ENCODE data around the gene MRM2.

MRM2 gene

GRCh38 chr7:2241580-2242540 lies at the start of gene MRM2, which contains the start of gene NUDT1:
TSS of gene MRM2 (minus strand) at chr7:2242205. CDS start at chr7:2242169, 36 bp downstream.
TSS of gene NUDT1 (plus strand) at chr7:2242226. CDS start at chr7:2244575, 2,349 bp downstream.
- Mint-ChIP-seq H3K27ac (peak within 1 kb of the TSS; percentile 97), H3K4me1 (peaks cover 23% of the 10 kb centered on the region), H3K27me3 (no peaks in the 10 kb centered on the region), H3K9me3 (peaks cover 1% of the 10 kb centered on the region), H3K4me3 (peak within 1 kb of the TSS; percentile 91), H3K36me3 (peaks cover 4% of the 10 kb centered on the region)
- ATAC-seq (ENCODE audit: low read depth) (no peak), DNase-seq (ENCODE audit: low spot score in 2 of 2) (peak in 1 of 2 donors; percentile 51)

GRCh38 chr7:2290877-2291276 lies 48.9 kb upstream of the MRM2 start:
- Mint-ChIP-seq H3K27me3 (no peaks in the 10 kb centered on the region), H3K36me3 (peaks cover 5% of the 10 kb centered on the region), H3K9me3 (no peaks in the 10 kb centered on the region), H3K27ac (peak overlapping the region; percentile 41), H3K4me3 (no peak overlapping the region), H3K4me1 (peaks cover 26% of the 10 kb centered on the region)
- ATAC-seq (ENCODE audit: low read depth): no peak
- DNase-seq (ENCODE audit: low spot score in 2 of 2): no peak

GRCh38 chr7:2289621-2290020 lies 47.6 kb upstream of the MRM2 start:
- DNase-seq (ENCODE audit: low spot score in 2 of 2) (no peak), ATAC-seq (ENCODE audit: low read depth) (no peak)
- no peaks in the 10 kb centered on the region for H3K9me3 Mint-ChIP-seq
- H3K36me3 Mint-ChIP-seq: peaks cover 5% of the 10 kb centered on the region
- H3K27me3 Mint-ChIP-seq: no peaks in the 10 kb centered on the region
- peaks cover 25% of the 10 kb centered on the region for H3K4me1 Mint-ChIP-seq
- peak overlapping the region; percentile 93 for H3K27ac Mint-ChIP-seq
- H3K4me3 Mint-ChIP-seq: peak overlapping the region; percentile 7

GRCh38 chr7:2289111-2289586 lies 47.1 kb upstream of the MRM2 start:
- Mint-ChIP-seq H3K27me3 (no peaks in the 10 kb centered on the region), H3K36me3 (peaks cover 5% of the 10 kb centered on the region), H3K9me3 (no peaks in the 10 kb centered on the region), H3K27ac (peak overlapping the region; percentile 93), H3K4me1 (peaks cover 25% of the 10 kb centered on the region), H3K4me3 (peak overlapping the region; percentile 7)
- ATAC-seq (ENCODE audit: low read depth) (no peak), DNase-seq (ENCODE audit: low spot score in 2 of 2) (no peak)

- DNase-seq (ENCODE audit: low spot score in 2 of 2) (peak; percentile 53 to 64), ATAC-seq (ENCODE audit: low read depth) (peak; percentile 87)
- peak overlapping the region; percentile 93 for H3K27ac Mint-ChIP-seq
- H3K36me3 Mint-ChIP-seq: peaks cover 5% of the 10 kb centered on the region
- H3K27me3 Mint-ChIP-seq: no peaks in the 10 kb centered on the region
- peaks cover 25% of the 10 kb centered on the region for H3K4me1 Mint-ChIP-seq
- H3K9me3 Mint-ChIP-seq: no peaks in the 10 kb centered on the region
- H3K4me3 Mint-ChIP-seq: peak overlapping the region; percentile 52
These were observed 46.5 kb upstream of the MRM2 start for GRCh38 chr7:2288503-2288902.

- no peaks in the 10 kb centered on the region for H3K9me3 Mint-ChIP-seq
- peaks cover 25% of the 10 kb centered on the region for H3K4me1 Mint-ChIP-seq
- H3K4me3 Mint-ChIP-seq: peak overlapping the region; percentile 24
- ATAC-seq (ENCODE audit: low read depth): peak; percentile 45
- peak overlapping the region; percentile 93 for H3K27ac Mint-ChIP-seq
- H3K36me3 Mint-ChIP-seq: peaks cover 5% of the 10 kb centered on the region
- no peaks in the 10 kb centered on the region for H3K27me3 Mint-ChIP-seq
- no peak for DNase-seq (ENCODE audit: low spot score in 2 of 2)
These were observed 45.7 kb upstream of the MRM2 start for GRCh38 chr7:2287745-2288144.

GRCh38 chr7:2283074-2283473 lies 41.1 kb upstream of the MRM2 start:
- no peaks in the 10 kb centered on the region for H3K27me3 Mint-ChIP-seq
- ATAC-seq (ENCODE audit: low read depth) (no peak), DNase-seq (ENCODE audit: low spot score in 2 of 2) (no peak)
- no peaks in the 10 kb centered on the region for H3K9me3 Mint-ChIP-seq
- H3K4me1 Mint-ChIP-seq: peaks cover 25% of the 10 kb centered on the region
- H3K27ac Mint-ChIP-seq: no peak overlapping the region
- H3K4me3 Mint-ChIP-seq: no peak overlapping the region
- H3K36me3 Mint-ChIP-seq: peaks cover 4% of the 10 kb centered on the region

- peak overlapping the region; percentile 62 for H3K27ac Mint-ChIP-seq
- H3K4me1 Mint-ChIP-seq: peaks cover 19% of the 10 kb centered on the region
- no peaks in the 10 kb centered on the region for H3K9me3 Mint-ChIP-seq
- ATAC-seq (ENCODE audit: low read depth): no peak
- no peak overlapping the region for H3K4me3 Mint-ChIP-seq
- DNase-seq (ENCODE audit: low spot score in 2 of 2): no peak
- peaks cover 6% of the 10 kb centered on the region for H3K36me3 Mint-ChIP-seq
- no peaks in the 10 kb centered on the region for H3K27me3 Mint-ChIP-seq
These were observed 40.3 kb upstream of the MRM2 start for GRCh38 chr7:2282185-2282751.

- Mint-ChIP-seq H3K4me3 (no peak overlapping the region), H3K9me3 (no peaks in the 10 kb centered on the region)
These were observed 39.5 kb upstream of the MRM2 start for GRCh38 chr7:2281541-2281940.

GRCh38 chr7:2280424-2280823 lies 38.4 kb upstream of the MRM2 start:
- H3K4me3 Mint-ChIP-seq: no peak overlapping the region
- no peak for ATAC-seq (ENCODE audit: low read depth)

More at GRCh38 chr7:2281541-2281940, 39.5 kb upstream of the MRM2 start:
- Mint-ChIP-seq H3K36me3 (peaks cover 10% of the 10 kb centered on the region), H3K27ac (peak overlapping the region; percentile 62), H3K4me1 (peaks cover 21% of the 10 kb centered on the region), H3K27me3 (no peaks in the 10 kb centered on the region)
- no peak for DNase-seq (ENCODE audit: low spot score in 2 of 2)
- ATAC-seq (ENCODE audit: low read depth): no peak

GRCh38 chr7:2279896-2280295 lies 37.9 kb upstream of the MRM2 start:
- Mint-ChIP-seq H3K4me3 (no peak overlapping the region), H3K27me3 (no peaks in the 10 kb centered on the region), H3K4me1 (peaks cover 19% of the 10 kb centered on the region), H3K27ac (peak overlapping the region; percentile 75), H3K36me3 (peaks cover 10% of the 10 kb centered on the region), H3K9me3 (no peaks in the 10 kb centered on the region)
- no peak for DNase-seq (ENCODE audit: low spot score in 2 of 2)
- ATAC-seq (ENCODE audit: low read depth): no peak

More at GRCh38 chr7:2280424-2280823, 38.4 kb upstream of the MRM2 start:
- DNase-seq (ENCODE audit: low spot score in 2 of 2): no peak
- Mint-ChIP-seq H3K9me3 (no peaks in the 10 kb centered on the region), H3K36me3 (peaks cover 10% of the 10 kb centered on the region), H3K4me1 (peaks cover 19% of the 10 kb centered on the region), H3K27ac (no peak overlapping the region), H3K27me3 (no peaks in the 10 kb centered on the region)

GRCh38 chr7:2278026-2278425 lies 36.0 kb upstream of the MRM2 start:
- ATAC-seq (ENCODE audit: low read depth) (no peak), DNase-seq (ENCODE audit: low spot score in 2 of 2) (no peak)
- Mint-ChIP-seq H3K9me3 (no peaks in the 10 kb centered on the region), H3K4me3 (no peak overlapping the region), H3K27me3 (no peaks in the 10 kb centered on the region), H3K4me1 (peaks cover 19% of the 10 kb centered on the region), H3K27ac (no peak overlapping the region), H3K36me3 (peaks cover 14% of the 10 kb centered on the region)

GRCh38 chr7:2276107-2276506 lies 34.1 kb upstream of the MRM2 start:
- Mint-ChIP-seq H3K4me1 (peaks cover 9% of the 10 kb centered on the region), H3K27ac (peak overlapping the region; percentile 14), H3K27me3 (no peaks in the 10 kb centered on the region), H3K36me3 (peaks cover 17% of the 10 kb centered on the region), H3K9me3 (no peaks in the 10 kb centered on the region), H3K4me3 (no peak overlapping the region)
- DNase-seq (ENCODE audit: low spot score in 2 of 2) (no peak), ATAC-seq (ENCODE audit: low read depth) (no peak)

- H3K27me3 Mint-ChIP-seq: no peaks in the 10 kb centered on the region
- DNase-seq (ENCODE audit: low spot score in 2 of 2) (no peak), ATAC-seq (ENCODE audit: low read depth) (no peak)
- no peaks in the 10 kb centered on the region for H3K9me3 Mint-ChIP-seq
- no peak overlapping the region for H3K4me3 Mint-ChIP-seq
- H3K27ac Mint-ChIP-seq: no peak overlapping the region
- peaks cover 9% of the 10 kb centered on the region for H3K4me1 Mint-ChIP-seq
- H3K36me3 Mint-ChIP-seq: peaks cover 19% of the 10 kb centered on the region
These were observed 33.1 kb upstream of the MRM2 start for GRCh38 chr7:2275101-2275500.

Data from memory B cell (primary cell).